Measurements from ENCODE around the gene FOXD4. TPM values are rescaled to one million over a fixed set of nuclear protein-coding genes. Genes with fewer than 3 reads are reported as not detected.
"Not testable (repeated sequence)": the region's sequence is repeated elsewhere in the genome, so short reads cannot be mapped to it uniquely, and the experiment has no call there.

The FOXD4 gene
- total RNA-seq = under 1 TPM; 0.17 to 0.22 TPM

GRCh38 chr9:117995-118467 lies at the start of gene FOXD4:
Gene FOXD4, minus strand, starts transcription at chr9:118417. Its CDS starts 298 bp downstream, at chr9:118119.
- peaks cover 15% of the 10 kb centered on the region for H3K4me1 Mint-ChIP-seq
- H3K4me3 Mint-ChIP-seq = peak within 1 kb of the TSS; percentile 53
- H3K27ac Mint-ChIP-seq; POLR2A ChIA-PET; DNase-seq; H3K36me3 Mint-ChIP-seq; H3K9me3 Mint-ChIP-seq; ATAC-seq (ENCODE audit: low read depth): not testable (repeated sequence)
- H3K27me3 Mint-ChIP-seq = peaks cover 38% of the 10 kb centered on the region

GRCh38 chr9:159871-160270 lies 41.7 kb upstream of the FOXD4 start:
- POLR2A ChIA-PET; H3K27ac Mint-ChIP-seq; ATAC-seq (ENCODE audit: low read depth); H3K4me1 Mint-ChIP-seq; H3K27me3 Mint-ChIP-seq; H3K9me3 Mint-ChIP-seq; H3K36me3 Mint-ChIP-seq; DNase-seq; H3K4me3 Mint-ChIP-seq: not testable (repeated sequence)

- H3K4me1 Mint-ChIP-seq; ATAC-seq (ENCODE audit: low read depth); H3K27me3 Mint-ChIP-seq; H3K36me3 Mint-ChIP-seq; H3K4me3 Mint-ChIP-seq; H3K27ac Mint-ChIP-seq; H3K9me3 Mint-ChIP-seq; DNase-seq; POLR2A ChIA-PET: not testable (repeated sequence)
These were observed 33.0 kb upstream of the FOXD4 start for GRCh38 chr9:151173-151572.

- POLR2A ChIA-PET; H3K9me3 Mint-ChIP-seq; H3K4me1 Mint-ChIP-seq; H3K36me3 Mint-ChIP-seq; H3K27ac Mint-ChIP-seq; ATAC-seq (ENCODE audit: low read depth); DNase-seq; H3K4me3 Mint-ChIP-seq; H3K27me3 Mint-ChIP-seq: not testable (repeated sequence)
These were observed 21.7 kb upstream of the FOXD4 start for GRCh38 chr9:139880-140279.

GRCh38 chr9:117144-117994 lies 848 bp downstream of the FOXD4 start:
- POLR2A ChIA-PET; H3K36me3 Mint-ChIP-seq; H3K9me3 Mint-ChIP-seq; H3K27ac Mint-ChIP-seq; ATAC-seq (ENCODE audit: low read depth): not testable (repeated sequence)
- peaks cover 15% of the 10 kb centered on the region for H3K4me1 Mint-ChIP-seq
- DNase-seq = peak; percentile 61
- peaks cover 43% of the 10 kb centered on the region for H3K27me3 Mint-ChIP-seq
- peak overlapping the region; percentile 53 for H3K4me3 Mint-ChIP-seq

- H3K36me3 Mint-ChIP-seq; H3K27ac Mint-ChIP-seq; DNase-seq; ATAC-seq (ENCODE audit: low read depth); H3K9me3 Mint-ChIP-seq; POLR2A ChIA-PET: not testable (repeated sequence)
- H3K4me1 Mint-ChIP-seq = peaks cover 15% of the 10 kb centered on the region
- peak overlapping the region; percentile 27 for H3K4me3 Mint-ChIP-seq
- H3K27me3 Mint-ChIP-seq = peaks cover 48% of the 10 kb centered on the region
These were observed 1.8 kb downstream of the FOXD4 start for GRCh38 chr9:116239-117077.

- peaks cover 48% of the 10 kb centered on the region for H3K27me3 Mint-ChIP-seq
- DNase-seq; H3K9me3 Mint-ChIP-seq; ATAC-seq (ENCODE audit: low read depth); POLR2A ChIA-PET; H3K27ac Mint-ChIP-seq; H3K36me3 Mint-ChIP-seq: not testable (repeated sequence)
- peaks cover 15% of the 10 kb centered on the region for H3K4me1 Mint-ChIP-seq
- peak overlapping the region; percentile 70 for H3K4me3 Mint-ChIP-seq
These were observed 3.1 kb downstream of the FOXD4 start for GRCh38 chr9:115118-115451.

GRCh38 chr9:114267-115117 lies 3.7 kb downstream of the FOXD4 start:
- not testable (repeated sequence) for ATAC-seq (ENCODE audit: low read depth)

GRCh38 chr9:113468-114266 lies 4.5 kb downstream of the FOXD4 start:
- POLR2A ChIA-PET, H3K36me3 Mint-ChIP-seq, H3K9me3 Mint-ChIP-seq, H3K27ac Mint-ChIP-seq: not testable (repeated sequence)
- Mint-ChIP-seq H3K4me1 (peaks cover 17% of the 10 kb centered on the region), H3K27me3 (peaks cover 56% of the 10 kb centered on the region), H3K4me3 (peak overlapping the region; percentile 66)
- ATAC-seq (ENCODE audit: low read depth) (peak; percentile 72), DNase-seq (peak; percentile 58)

More at GRCh38 chr9:114267-115117, 3.7 kb downstream of the FOXD4 start:
- POLR2A ChIA-PET, H3K9me3 Mint-ChIP-seq, H3K36me3 Mint-ChIP-seq, H3K27ac Mint-ChIP-seq: not testable (repeated sequence)
- DNase-seq = peak; percentile 49
- H3K27me3 Mint-ChIP-seq = peaks cover 51% of the 10 kb centered on the region
- H3K4me1 Mint-ChIP-seq = peaks cover 15% of the 10 kb centered on the region
- H3K4me3 Mint-ChIP-seq = peak overlapping the region; percentile 70

GRCh38 chr9:112589-113467 lies 5.4 kb downstream of the FOXD4 start:
- Mint-ChIP-seq H3K4me3 (peak overlapping the region; percentile 35), H3K27me3 (peaks cover 56% of the 10 kb centered on the region), H3K4me1 (peaks cover 15% of the 10 kb centered on the region)
- H3K27ac Mint-ChIP-seq; POLR2A ChIA-PET; ATAC-seq (ENCODE audit: low read depth); DNase-seq; H3K36me3 Mint-ChIP-seq; H3K9me3 Mint-ChIP-seq: not testable (repeated sequence)

GRCh38 chr9:110672-111071 lies 7.5 kb downstream of the FOXD4 start:
- H3K9me3 Mint-ChIP-seq; H3K27ac Mint-ChIP-seq; H3K4me1 Mint-ChIP-seq; ATAC-seq (ENCODE audit: low read depth); H3K4me3 Mint-ChIP-seq; DNase-seq; H3K36me3 Mint-ChIP-seq; POLR2A ChIA-PET: not testable (repeated sequence)
- H3K27me3 Mint-ChIP-seq = peaks cover 46% of the 10 kb centered on the region

GRCh38 chr9:109540-109939 lies 8.7 kb downstream of the FOXD4 start:
- H3K4me3 Mint-ChIP-seq; DNase-seq; H3K9me3 Mint-ChIP-seq; POLR2A ChIA-PET; H3K4me1 Mint-ChIP-seq; H3K36me3 Mint-ChIP-seq; ATAC-seq (ENCODE audit: low read depth); H3K27ac Mint-ChIP-seq: not testable (repeated sequence)
- H3K27me3 Mint-ChIP-seq = peaks cover 37% of the 10 kb centered on the region
